GM12892 (cell line): ENCODE data around the gene ARHGAP26.

Source experiments
- DNase-seq: peaks from one replicate; pipeline ENCODE4 v3.0.0; 2011; ENCODE audit not compliant: insufficient read length
- FAIRE-seq: peaks from 2 replicates; lab custom pipeline; 2011; peaks lifted over from hg19 to GRCh38; lab: Jason Lieb, UNC
- POLR2A ChIP-seq: IDR thresholded peaks from 2 replicates; pipeline ENCODE4 v1.6.1; 2011; ENCODE audit warnings: low read depth, low read length, control low read depth
- POLR2AphosphoS5 ChIP-seq: IDR thresholded peaks from 2 replicates; pipeline ENCODE4 v1.6.1; 2011; ENCODE audit warnings: low read depth, low read length, control low read depth
- TAF1 ChIP-seq: IDR thresholded peaks from 2 replicates; pipeline ENCODE4 v1.6.1; 2011; ENCODE audit warnings: low read depth, mild to moderate bottlenecking, control low read depth, low read length, borderline replicate concordance

ARHGAP26 gene

GRCh38 chr5:142810081-142810480 lies 39.9 kb downstream of the ARHGAP26 start:
- DNase-seq (no peak), FAIRE-seq (no peak)
- TF ChIP-seq POLR2A: no peak
- no peak for TF ChIP-seq POLR2AphosphoS5
- no peak for TF ChIP-seq TAF1

DNA sequence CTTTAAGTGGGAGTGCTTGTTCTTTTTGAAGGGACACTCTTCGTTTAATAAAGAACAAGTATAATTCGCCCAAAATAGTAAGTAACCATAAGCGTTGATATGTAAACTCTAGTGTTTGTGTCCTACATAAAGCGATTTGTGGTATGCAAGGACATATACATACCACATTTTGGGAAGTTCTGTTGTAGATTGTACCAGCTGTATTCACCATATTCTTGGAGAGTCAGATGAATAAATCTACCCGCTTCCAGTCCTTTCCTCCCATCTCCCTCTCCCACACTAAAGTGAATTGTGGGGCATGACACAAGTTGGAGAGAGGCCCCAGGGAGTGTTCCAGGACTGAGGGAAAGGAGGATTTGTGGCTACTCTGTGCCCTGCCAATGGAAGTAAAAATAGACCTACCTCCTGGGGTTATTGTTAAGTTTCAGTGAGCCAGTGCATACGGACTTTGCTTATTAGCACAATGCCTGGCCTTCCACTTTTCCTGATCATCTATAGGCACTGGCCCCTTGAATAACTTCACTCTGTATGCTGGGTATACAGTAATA lies 40.6 kb downstream of the ARHGAP26 start:
- TF ChIP-seq TAF1 (no peak), POLR2AphosphoS5 (no peak), POLR2A (no peak)
- FAIRE-seq: no peak

DNA sequence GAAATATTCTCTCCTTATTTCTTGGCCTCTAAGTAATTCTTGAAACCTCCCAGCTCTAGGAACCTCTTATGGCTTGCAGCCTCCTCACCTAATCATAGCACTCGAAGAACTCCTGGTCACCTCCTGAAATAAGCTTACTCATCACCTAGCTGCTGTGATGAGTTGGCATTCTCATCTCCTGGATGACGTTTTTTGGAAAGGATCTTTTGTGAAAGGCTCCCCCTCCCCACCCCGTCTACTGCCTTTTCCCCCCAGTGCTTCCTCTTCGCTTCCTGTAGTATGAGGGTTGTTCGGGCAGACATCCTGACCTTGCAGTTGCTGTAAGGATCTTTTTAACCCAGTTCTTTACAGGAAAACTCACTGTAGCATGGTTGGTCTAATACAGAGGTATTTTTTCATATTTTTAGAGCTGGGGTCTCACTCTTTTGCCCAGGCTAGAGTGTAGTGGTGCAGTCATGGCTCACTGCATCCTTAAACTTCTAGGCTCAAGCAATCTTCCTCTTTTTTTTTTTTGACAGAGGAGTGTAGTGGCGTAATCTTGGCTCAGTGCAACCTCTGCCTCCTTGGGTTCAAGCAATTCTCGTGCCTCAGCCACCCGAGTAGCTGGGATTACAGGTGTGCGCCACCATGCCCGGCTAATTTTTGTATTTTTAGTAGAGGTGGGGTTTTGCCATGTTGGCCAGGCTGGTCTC lies 41.8 kb downstream of the ARHGAP26 start:
- FAIRE-seq (no peak), DNase-seq (no peak)
- no peak for TF ChIP-seq POLR2A
- TF ChIP-seq POLR2AphosphoS5: no peak
- TF ChIP-seq TAF1: no peak

More for the DNA sequence above, 40.6 kb downstream of the ARHGAP26 start:
- DNase-seq: no peak

- no peak for FAIRE-seq
- TF ChIP-seq TAF1: no peak
- no peak for TF ChIP-seq POLR2AphosphoS5
- TF ChIP-seq POLR2A: no peak
- no peak for DNase-seq
Observed at GRCh38 chr5:142813220-142813619, 43.0 kb downstream of the ARHGAP26 start.

GRCh38 chr5:142814122-142814521 lies 43.9 kb downstream of the ARHGAP26 start:
- no peak for FAIRE-seq
- DNase-seq: no peak
- TF ChIP-seq POLR2A (no peak), POLR2AphosphoS5 (no peak), TAF1 (no peak)

DNA sequence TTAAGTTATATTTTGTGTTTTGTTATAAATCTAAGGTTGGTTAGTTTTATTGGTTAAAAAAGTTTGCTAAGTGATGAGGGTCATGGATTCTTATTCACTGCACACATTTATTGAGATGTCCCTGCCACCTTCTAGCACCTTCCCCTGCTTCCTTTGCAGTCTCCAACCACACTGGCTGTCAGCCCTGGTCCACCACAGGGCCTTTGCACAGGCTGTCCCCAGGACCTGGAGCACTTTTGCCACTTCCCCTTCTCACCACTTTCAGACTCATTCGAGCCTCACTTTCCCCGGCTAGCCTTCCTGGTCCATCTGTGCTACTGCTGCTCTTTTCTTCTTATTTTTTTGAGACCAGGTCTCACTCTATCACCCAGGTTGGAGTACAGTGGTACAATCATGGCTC lies 45.3 kb downstream of the ARHGAP26 start:
- no peak for FAIRE-seq
- TF ChIP-seq POLR2AphosphoS5 (no peak), TAF1 (no peak), POLR2A (no peak)
- no peak for DNase-seq

GRCh38 chr5:142816531-142817430 lies 46.6 kb downstream of the ARHGAP26 start:
- FAIRE-seq (no peak), DNase-seq (no peak)
- TF ChIP-seq POLR2AphosphoS5: no peak
- TF ChIP-seq POLR2A: no peak
- no peak for TF ChIP-seq TAF1

DNA sequence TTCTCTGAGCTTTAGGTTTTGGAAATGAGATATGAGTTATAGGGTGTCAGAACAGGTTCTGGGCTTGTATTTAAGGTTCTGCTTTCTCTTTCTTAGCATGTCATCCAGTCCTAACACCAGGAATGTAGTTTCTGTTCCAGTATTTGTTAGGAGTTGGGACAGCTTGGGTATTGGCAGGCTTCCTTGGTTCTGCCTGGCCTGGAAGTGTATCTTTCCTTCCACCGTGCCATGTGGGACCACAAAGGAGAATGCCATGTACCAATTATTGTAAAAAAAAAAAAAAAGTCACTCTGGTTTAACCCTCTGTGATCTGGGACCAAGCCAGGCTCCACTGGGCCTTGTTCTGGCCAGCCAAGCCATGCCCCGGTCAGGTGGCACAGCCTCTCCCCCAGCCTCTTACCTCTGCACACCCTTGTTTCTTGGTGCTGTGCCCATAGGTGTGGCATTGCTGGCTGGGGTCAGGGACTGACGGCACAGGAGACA lies 47.8 kb downstream of the ARHGAP26 start:
- FAIRE-seq (no peak), DNase-seq (no peak)
- no peak for TF ChIP-seq POLR2AphosphoS5
- TF ChIP-seq POLR2A: no peak
- no peak for TF ChIP-seq TAF1

- no peak for TF ChIP-seq TAF1
- no peak for TF ChIP-seq POLR2A
- TF ChIP-seq POLR2AphosphoS5: no peak
- no peak for FAIRE-seq
- no peak for DNase-seq
Observed at GRCh38 chr5:142819292-142819691, 49.1 kb downstream of the ARHGAP26 start.

DNA sequence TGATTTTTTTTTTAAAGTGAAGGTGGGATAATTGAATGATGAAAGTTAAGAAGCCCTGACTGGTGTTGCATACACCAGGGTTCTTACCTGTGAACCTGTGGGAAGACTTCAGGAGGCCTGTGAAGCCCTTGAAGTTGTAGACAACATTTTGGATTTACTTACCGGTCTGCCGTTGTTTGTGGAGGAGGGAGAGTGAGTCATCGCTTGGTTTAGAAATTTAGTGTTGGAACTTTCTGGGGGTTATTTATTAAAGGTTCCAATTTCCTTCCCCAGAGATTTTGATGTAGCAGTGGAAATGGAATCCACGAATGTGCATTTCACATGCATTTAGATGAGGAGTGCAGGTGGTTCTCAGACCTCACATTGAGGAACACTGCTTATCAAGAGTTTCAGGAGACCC lies 49.6 kb downstream of the ARHGAP26 start:
- TF ChIP-seq POLR2AphosphoS5: no peak
- TF ChIP-seq POLR2A: no peak
- no peak for TF ChIP-seq TAF1
- no peak for FAIRE-seq
- DNase-seq: no peak

DNA sequence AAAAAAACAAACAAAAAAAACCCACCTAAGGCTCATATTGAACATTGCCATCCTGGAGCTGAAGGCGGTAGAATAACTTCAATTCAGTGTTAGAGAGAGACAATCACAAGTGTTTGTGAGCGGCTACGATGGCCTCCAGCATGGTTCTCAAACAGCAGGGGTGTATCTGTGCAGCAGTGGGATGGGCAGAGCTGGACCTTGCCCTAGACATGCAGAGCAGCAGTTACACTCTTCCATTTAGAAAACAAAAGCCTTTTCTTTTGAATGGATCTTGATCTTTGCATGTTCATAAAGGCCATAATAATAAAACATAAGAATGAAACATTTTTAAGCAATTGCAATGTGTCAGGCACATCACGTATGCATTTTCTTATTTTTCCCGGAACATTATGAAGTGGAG lies 50.3 kb downstream of the ARHGAP26 start:
- TF ChIP-seq TAF1 (no peak), POLR2AphosphoS5 (no peak), POLR2A (no peak)
- no peak for DNase-seq
- FAIRE-seq: no peak

DNA sequence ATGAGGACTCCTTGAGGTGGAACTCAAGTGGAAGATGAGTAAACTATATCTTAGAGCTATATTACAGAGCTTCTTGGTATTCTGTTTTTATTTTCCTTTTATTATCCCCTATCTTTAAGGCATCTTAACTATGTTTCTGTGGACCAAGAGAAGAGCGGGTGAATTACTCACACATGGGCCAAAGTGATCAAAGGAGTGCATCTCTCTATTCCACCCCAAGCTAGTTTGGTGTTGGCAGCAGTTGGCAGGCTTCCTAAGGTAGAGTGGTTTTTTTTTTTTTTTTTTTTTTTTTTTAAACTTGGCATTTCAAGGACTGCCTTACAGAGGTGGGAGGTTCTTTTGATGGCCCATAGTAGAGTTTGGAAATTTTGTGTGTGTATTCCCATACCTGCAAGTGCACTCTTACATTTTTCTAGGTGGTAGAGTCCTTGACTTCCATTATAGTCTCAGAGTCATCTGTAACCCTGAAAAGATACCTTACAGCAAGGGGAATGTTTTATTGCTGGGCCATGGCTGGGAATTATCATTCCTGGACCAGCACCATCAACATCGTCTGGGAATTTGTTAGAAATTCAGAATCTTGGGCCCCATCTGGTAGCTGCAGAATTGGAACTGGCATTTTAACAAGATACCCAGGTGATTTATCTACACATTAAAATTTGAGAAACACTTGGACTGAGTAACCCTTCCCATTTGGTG lies 51.0 kb downstream of the ARHGAP26 start:
- no peak for FAIRE-seq
- no peak for TF ChIP-seq POLR2A

More for the DNA sequence above, 51.0 kb downstream of the ARHGAP26 start:
- DNase-seq: no peak
